Measurements from ENCODE around the gene DICER1.

GRCh38 chr14:95140060-95140858 lies 17.1 kb downstream of the DICER1 start:
- TF ChIP-seq POLR2AphosphoS5 (IDR thresholded peaks at IDR 0.05) = no peak
- no peak for TF ChIP-seq POLR2A (IDR thresholded peaks at IDR 0.05)
- TF ChIP-seq, protein P1, sequence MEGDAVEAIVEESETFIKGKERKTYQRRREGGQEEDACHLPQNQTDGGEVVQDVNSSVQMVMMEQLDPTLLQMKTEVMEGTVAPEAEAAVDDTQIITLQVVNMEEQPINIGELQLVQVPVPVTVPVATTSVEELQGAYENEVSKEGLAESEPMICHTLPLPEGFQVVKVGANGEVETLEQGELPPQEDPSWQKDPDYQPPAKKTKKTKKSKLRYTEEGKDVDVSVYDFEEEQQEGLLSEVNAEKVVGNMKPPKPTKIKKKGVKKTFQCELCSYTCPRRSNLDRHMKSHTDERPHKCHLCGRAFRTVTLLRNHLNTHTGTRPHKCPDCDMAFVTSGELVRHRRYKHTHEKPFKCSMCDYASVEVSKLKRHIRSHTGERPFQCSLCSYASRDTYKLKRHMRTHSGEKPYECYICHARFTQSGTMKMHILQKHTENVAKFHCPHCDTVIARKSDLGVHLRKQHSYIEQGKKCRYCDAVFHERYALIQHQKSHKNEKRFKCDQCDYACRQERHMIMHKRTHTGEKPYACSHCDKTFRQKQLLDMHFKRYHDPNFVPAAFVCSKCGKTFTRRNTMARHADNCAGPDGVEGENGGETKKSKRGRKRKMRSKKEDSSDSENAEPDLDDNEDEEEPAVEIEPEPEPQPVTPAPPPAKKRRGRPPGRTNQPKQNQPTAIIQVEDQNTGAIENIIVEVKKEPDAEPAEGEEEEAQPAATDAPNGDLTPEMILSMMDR (IDR thresholded peaks at IDR 0.05) = no peak
- TF ChIP-seq EP300 (IDR thresholded peaks at IDR 0.05) = no peak
